H1 (cell line): ENCODE measurements around the gene ACOT6. TPM values are rescaled to one million over a fixed set of nuclear protein-coding genes. Genes with fewer than 3 reads are reported as not detected.

Experiments used
- CTCF ChIA-PET: fragments of 300-600 bp; sonication (Branson Sonifier 250); formaldehyde crosslinking; loops from one replicate; lab custom pipeline; 2021; ENCODE audit not compliant: partially characterized antibody; lab: Charles Lee
- POLR2A ChIA-PET: fragments of 300-600 bp; sonication (Branson Sonifier 250); formaldehyde crosslinking; loops from one replicate; lab custom pipeline; 2021; ENCODE audit warnings: inconsistent platforms; ENCODE audit not compliant: partially characterized antibody; lab: Charles Lee
- DNase-seq, 2 experiments: peaks; one replicate each; pipeline versions ENCODE4 v3.0.0 to v3.0.0-alpha.2; 2010 to 2022; ENCODE audit warnings: low spot score in 2 of 2, low read depth in 1 of 2, mixed read lengths in 1 of 2
- FAIRE-seq: peaks from 2 replicates; lab custom pipeline; 2011; peaks lifted over from hg19 to GRCh38; lab: Jason Lieb, UNC
- H2AFZ ChIP-seq: 2 replicates; pipeline ENCODE4 v1.8.1; 2012; ENCODE audit warnings: low read length, inconsistent platforms
- H2AK5ac ChIP-seq: 2 replicates; pipeline ENCODE4 v1.6.1; 2013; ENCODE audit warnings: low read depth, low read length
- H2BK120ac ChIP-seq: replicated peaks from 2 replicates; pipeline ENCODE3; 2013; ENCODE audit warnings: low read depth, low read length, inconsistent platforms
- H2BK12ac ChIP-seq: 2 replicates; pipeline ENCODE4 v1.6.1; 2013; ENCODE audit warnings: low read depth, low read length
- H2BK15ac ChIP-seq: 2 replicates; pipeline ENCODE4 v1.6.1; 2013; ENCODE audit warnings: low read length
- H2BK20ac ChIP-seq: 2 replicates; pipeline ENCODE4 v1.6.1; 2013; ENCODE audit warnings: low read length
- H2BK5ac ChIP-seq: 2 replicates; pipeline ENCODE4 v1.6.1; 2013; ENCODE audit warnings: low read depth, low read length
- H3K14ac ChIP-seq: 2 replicates; pipeline ENCODE4 v1.6.1; 2013; ENCODE audit warnings: inconsistent platforms; ENCODE audit not compliant: insufficient read length
- H3K18ac ChIP-seq: 2 replicates; pipeline ENCODE4 v1.6.1; 2013; ENCODE audit warnings: low read length; ENCODE audit errors: extremely low read depth
- H3K23ac ChIP-seq: 2 replicates; pipeline ENCODE4 v1.6.1; 2013; ENCODE audit warnings: inconsistent platforms; ENCODE audit not compliant: insufficient read length
- H3K23me2 ChIP-seq: 2 replicates; pipeline ENCODE4 v1.6.1; 2013; ENCODE audit warnings: low read depth, low read length
- H3K27ac ChIP-seq: 2 replicates; pipeline ENCODE4 v1.6.1; 2011; ENCODE audit warnings: low read depth, low read length, inconsistent platforms
- H3K27me3 ChIP-seq, 4 experiments: replicated peaks in 1 of 4; 1 replicate in 1 of 4; 2 replicates in 3 of 4; pipeline versions ENCODE4 v1.6.1 to v1.8.1; 2011 to 2013; ENCODE audit warnings: low read length in 3 of 4, mild to moderate bottlenecking in 3 of 4, inconsistent platforms in 2 of 4, mixed read lengths in 2 of 4, moderate library complexity in 1 of 4; ENCODE audit not compliant: control insufficient read depth in 3 of 4, insufficient read depth in 3 of 4; ENCODE audit errors: extremely low read depth in 1 of 4
- H3K36me3 ChIP-seq, 4 experiments: 2 replicates each; pipeline versions ENCODE4 v1.6.1 to v1.8.1; 2011 to 2013; ENCODE audit warnings: mild to moderate bottlenecking in 4 of 4, low read length in 3 of 4, moderate library complexity in 2 of 4, control low read depth in 1 of 4, inconsistent platforms in 1 of 4; ENCODE audit not compliant: insufficient read depth in 4 of 4, control insufficient read depth in 2 of 4
- H3K4ac ChIP-seq: replicated peaks from 2 replicates; pipeline ENCODE3; 2013; ENCODE audit warnings: low read length, low read depth, mixed read lengths, inconsistent platforms; ENCODE audit not compliant: insufficient read length
- H3K4me1 ChIP-seq, 4 experiments: replicated peaks in 1 of 4; 1 replicate in 1 of 4; 2 replicates in 3 of 4; pipeline versions ENCODE4 v1.6.1 to v1.8.1; 2011 to 2013; ENCODE audit warnings: low read length in 3 of 4, inconsistent platforms in 2 of 4, mixed read lengths in 1 of 4; ENCODE audit not compliant: insufficient read depth in 4 of 4, control insufficient read depth in 3 of 4
- H3K4me2 ChIP-seq, 2 experiments: 2 replicates each; pipeline versions ENCODE4 v1.6.1 to v1.8.1; 2011 to 2013; ENCODE audit warnings: low read depth in 2 of 2, low read length in 2 of 2, control low read depth in 1 of 2, inconsistent platforms in 1 of 2, mild to moderate bottlenecking in 1 of 2; ENCODE audit not compliant: insufficient read depth in 1 of 2
- H3K4me3 ChIP-seq, 4 experiments: fragments of 200-600, 300-600 bp in 1 of 4; sonication (generic), shearing (Covaris generic), sonication (Bioruptor Twin) in 1 of 4; 2 replicates each; pipeline versions ENCODE4 v1.5.1 to v1.8.1; 2011 to 2016; ENCODE audit warnings: low read length in 4 of 4, low read depth in 3 of 4, control low read depth in 2 of 4, inconsistent platforms in 2 of 4, mild to moderate bottlenecking in 2 of 4, mixed read lengths in 1 of 4, moderate library complexity in 1 of 4; ENCODE audit not compliant: insufficient read depth in 2 of 4; ENCODE audit errors: extremely low read depth in 1 of 4
- H3K56ac ChIP-seq: replicated peaks from 2 replicates; pipeline ENCODE3; 2013; ENCODE audit warnings: low read depth, mild to moderate bottlenecking, mixed read lengths, low read length, inconsistent platforms; ENCODE audit not compliant: insufficient read length
- H3K79me1 ChIP-seq: 2 replicates; pipeline ENCODE4 v1.6.1; 2013; ENCODE audit warnings: low read depth, low read length, control low read depth
- H3K79me2 ChIP-seq, 2 experiments: 2 replicates each; pipeline versions ENCODE4 v1.6.1 to v1.8.1; 2012 to 2013; ENCODE audit warnings: low read length in 2 of 2, mild to moderate bottlenecking in 2 of 2, inconsistent platforms in 1 of 2; ENCODE audit not compliant: insufficient read depth in 2 of 2, control insufficient read depth in 1 of 2
- H3K9ac ChIP-seq, 4 experiments: replicated peaks in 1 of 4; 1 replicate in 1 of 4; 2 replicates in 3 of 4; pipeline versions ENCODE4 v1.6.1 to v1.8.1; 2011 to 2013; ENCODE audit warnings: low read depth in 3 of 4, low read length in 3 of 4, control low read depth in 2 of 4, mild to moderate bottlenecking in 2 of 4, moderate library complexity in 2 of 4, inconsistent platforms in 1 of 4; ENCODE audit errors: extremely low read depth in 1 of 4
- H3K9me3 ChIP-seq, 2 experiments: 2 replicates each; pipeline versions ENCODE4 v1.6.1 to v1.8.1; 2012 to 2013; ENCODE audit warnings: mild to moderate bottlenecking in 2 of 2, moderate library complexity in 2 of 2, control low read depth in 1 of 2, inconsistent platforms in 1 of 2, low read depth in 1 of 2, low read length in 1 of 2, mixed read lengths in 1 of 2; ENCODE audit not compliant: insufficient read depth in 2 of 2
- H4K20me1 ChIP-seq, 2 experiments: replicated peaks in 1 of 2; 2 replicates each; pipeline versions ENCODE3 to v1.8.1; 2011 to 2013; ENCODE audit warnings: inconsistent platforms in 2 of 2, low read length in 2 of 2, mild to moderate bottlenecking in 1 of 2; ENCODE audit not compliant: insufficient read depth in 2 of 2, control insufficient read depth in 1 of 2
- H4K5ac ChIP-seq: 2 replicates; pipeline ENCODE4 v1.6.1; 2013; ENCODE audit warnings: low read length, low read depth, mixed read lengths, inconsistent platforms; ENCODE audit not compliant: insufficient read length
- H4K8ac ChIP-seq: 2 replicates; pipeline ENCODE4 v1.8.0; 2013; ENCODE audit warnings: mild to moderate bottlenecking, moderate library complexity, low read length, inconsistent platforms; ENCODE audit not compliant: insufficient read depth; ENCODE audit errors: extremely low read depth
- H4K91ac ChIP-seq: replicated peaks from 2 replicates; pipeline ENCODE3; 2013; ENCODE audit warnings: low read length, mixed read lengths, inconsistent platforms; ENCODE audit not compliant: insufficient read length
- BCL11A ChIP-seq, 2 experiments: IDR thresholded peaks; one replicate each; pipeline ENCODE4 v1.6.1; 2011; ENCODE audit warnings: low read depth in 2 of 2, low read length in 2 of 2, mild to moderate bottlenecking in 2 of 2
- CREB1 ChIP-seq: IDR thresholded peaks from 2 replicates; pipeline ENCODE4 v1.6.1; 2012; ENCODE audit warnings: inconsistent platforms
- MAX ChIP-seq: IDR thresholded peaks from 2 replicates; pipeline ENCODE4 v1.6.1; 2012; ENCODE audit warnings: inconsistent platforms
- TEAD4 ChIP-seq: IDR thresholded peaks from 2 replicates; pipeline ENCODE4 v1.6.1; 2012; ENCODE audit warnings: low read depth, low read length, inconsistent platforms, mixed read lengths
- WGBS, 2 experiments: shearing (Covaris generic) in 1 of 2; methylation state at CpG; one replicate each; pipeline versions ENCODE4 v1.1.6 to v1.1.7; 2013 to 2015; ENCODE audit warnings: low lambda C conversion rate in 2 of 2, mixed read lengths in 2 of 2, inconsistent platforms in 1 of 2, low coverage in 1 of 2, missing lambda C conversion rate in 1 of 2; ENCODE audit not compliant: insufficient replicate concordance in 2 of 2, insufficient coverage in 1 of 2, insufficient read length in 1 of 2; ENCODE audit errors: extremely low coverage in 1 of 2, missing lambda C conversion rate in 1 of 2; 5-methylcytosine and 5-hydroxymethylcytosine counted together
- polyA plus RNA-seq, 7 experiments: library from polyadenylated mRNA; depleted of rRNA in 3 of 7; stranded (reverse) in 5 of 7; unstranded in 2 of 7; fragments of >200 nt in 5 of 7; fragments of 200-250 nt in 2 of 7; gene quantifications; 1 replicate in 5 of 7; 2 replicates in 1 of 7; 4 replicates in 1 of 7; pipeline versions ENCODE4 v1.2.1 to v1.2.3, GENCODE V29; 2011 to 2013; ENCODE audit warnings: missing spikeins in 2 of 7, mixed read lengths in 2 of 7
- total RNA-seq: library from RNA; stranded (reverse); fragmentation: NEBNext Ultra II Directional; extraction: Animal tissue kit (Norgen Biotek cat#: 25700); gene quantifications from 2 replicates; pipeline ENCODE4 v1.2.1, GENCODE V29; 2021

Gene ACOT6
- total and polyA plus RNA-seq, 2 of the 8 experiments (the other 6 are each of a cell fraction or from before 2014, with no cell fraction given), result not detected

- H3K79me1 ChIP-seq, result no peaks in the 10 kb centered on the region
- H3K27me3 ChIP-seq, result no peaks in the 10 kb centered on the region
- no peak overlapping the region for H2BK5ac ChIP-seq
- H3K79me2 ChIP-seq, result no peaks in the 10 kb centered on the region
- H3K4me2 ChIP-seq, result no peak overlapping the region
- H3K9ac ChIP-seq, result no peak overlapping the region
- TF ChIP-seq CREB1 (no peak), TEAD4 (peak; percentile 50; the same call in 1 of the 2 replicates), BCL11A (IDR thresholded peaks at IDR 0.05; ENCODE audit: low read depth in 2 of 2, low read length in 2 of 2) (no peak), MAX (0 out of 2 replicates have a peak, but pooled peaks have one; percentile 7)
- TF ChIP-seq, all 59 proteins: peak for 2
- H4K91ac ChIP-seq, result no peak overlapping the region
- no peak overlapping the region for H4K8ac ChIP-seq
- no peak overlapping the region for H3K18ac ChIP-seq
- H2BK12ac ChIP-seq, result no peak overlapping the region
- no peak overlapping the region for H3K4ac ChIP-seq
- H3K9me3 ChIP-seq, result no peaks in the 10 kb centered on the region
- no peak overlapping the region; the same call in 1 of the 2 replicates for H2BK15ac ChIP-seq
- H2BK20ac ChIP-seq, result no peak overlapping the region
- peaks cover 0 to 3% of the 10 kb centered on the region in 2 experiments for H4K20me1 ChIP-seq
- H3K4me3 ChIP-seq, result no peak overlapping the region
- H3K23me2 ChIP-seq, result no peaks in the 10 kb centered on the region
- POLR2A ChIA-PET, result interaction anchor here (0.6 to 1.0 kb wide), 2 partner anchors 26 to 324 kb away, joined by 3 read pairs; no protein-coding TSS in a partner anchor
- no peak overlapping the region for H2AK5ac ChIP-seq
- no peak for FAIRE-seq
- no peak overlapping the region for H3K14ac ChIP-seq
- H3K56ac ChIP-seq, result no peak overlapping the region
- no peaks in the 10 kb centered on the region for H3K36me3 ChIP-seq
- no peak overlapping the region for H3K23ac ChIP-seq
- no peaks in the 10 kb centered on the region for H3K4me1 ChIP-seq
- H2AFZ ChIP-seq, result no peak overlapping the region
- no peak overlapping the region for H4K5ac ChIP-seq
- 91% methylated on average over 4 of the region's 4 CpGs; no CpG with 5 or more reads in 1 of the 2 experiments for WGBS, 2 experiments
- CTCF ChIA-PET, result interaction anchor here (0.6 to 0.9 kb wide), 2 partner anchors 9 to 886 kb away, joined by 3 to 4 read pairs; no protein-coding TSS in a partner anchor
- H3K27ac ChIP-seq, result no peak overlapping the region
- DNase-seq, result no peak
- H2BK120ac ChIP-seq, result no peak overlapping the region
These were observed 11.3 kb downstream of the ACOT6 start for GRCh38 chr14:73623504-73624054.
